GM12878 (cell line): ENCODE data around the gene POLE2. TPM values are rescaled to one million over a fixed set of nuclear protein-coding genes. Genes with fewer than 3 reads are reported as not detected.

Experiments
- ASH2L ChIP-seq: fragments of 300-600, 200-600 bp; sonication (generic); IDR thresholded peaks from 2 replicates; pipeline ENCODE4 v1.6.1; 2017; ENCODE audit warnings: low read depth, mild to moderate bottlenecking, borderline replicate concordance
- ATF7 ChIP-seq: fragments of 450-650 bp; IDR thresholded peaks from 2 replicates; pipeline ENCODE4 v1.6.1; 2016; ENCODE audit warnings: low read depth, mild to moderate bottlenecking
- BMI1 ChIP-seq: fragments of 450-650 bp; IDR thresholded peaks from 2 replicates; pipeline ENCODE4 v1.6.1; 2016; ENCODE audit warnings: mild to moderate bottlenecking, moderate library complexity, borderline replicate concordance
- CBX5 ChIP-seq: sonication (generic); IDR thresholded peaks from 2 replicates; pipeline ENCODE4 v1.6.1; 2016; ENCODE audit warnings: low read depth, moderate library complexity, mild to moderate bottlenecking, inconsistent platforms
- CHD2 ChIP-seq: IDR thresholded peaks from 2 replicates; pipeline ENCODE4 v1.6.1; 2011; ENCODE audit warnings: low read depth, low read length, improper control_type of control experiment, borderline replicate concordance
- CREM ChIP-seq: IDR thresholded peaks from 2 replicates; pipeline ENCODE4 v1.6.1; 2014; ENCODE audit warnings: antibody characterized with exemption, low read depth
- CUX1 ChIP-seq: IDR thresholded peaks from 2 replicates; pipeline ENCODE4 v1.6.1; 2012; ENCODE audit warnings: improper control_type of control experiment, low read depth, low read length; ENCODE audit not compliant: insufficient replicate concordance
- HDAC6 ChIP-seq: fragments of 200-600 bp; sonication (generic); IDR thresholded peaks from one replicate; pipeline ENCODE4 v1.8.0; 2017; ENCODE audit warnings: antibody characterized with exemption; ENCODE audit not compliant: unreplicated experiment
- MEF2A ChIP-seq: IDR thresholded peaks from 2 replicates; pipeline ENCODE4 v1.6.1; 2011; ENCODE audit warnings: low read depth, mild to moderate bottlenecking, low read length, moderate library complexity; ENCODE audit not compliant: insufficient read depth
- MXI1 ChIP-seq: fragments of 150-350 bp; IDR thresholded peaks from 2 replicates; pipeline ENCODE4 v1.6.1; 2011; ENCODE audit warnings: low read depth, mild to moderate bottlenecking, inconsistent platforms, low read length, improper control_type of control experiment
- NFIC ChIP-seq: IDR thresholded peaks from 2 replicates; pipeline ENCODE4 v1.6.1; 2012; ENCODE audit warnings: low read depth, mild to moderate bottlenecking, inconsistent platforms, low read length, moderate library complexity
- NR2C1 ChIP-seq: fragments of 450-650 bp; IDR thresholded peaks from 2 replicates; pipeline ENCODE4 v1.6.1; 2017; ENCODE audit warnings: antibody characterized with exemption, mild to moderate bottlenecking, moderate library complexity
- RAD51 ChIP-seq: fragments of 450-650 bp; IDR thresholded peaks from 2 replicates; pipeline ENCODE4 v1.6.1; 2016; ENCODE audit warnings: moderate library complexity, mild to moderate bottlenecking, inconsistent platforms
- RELB ChIP-seq: fragments of 450-650 bp; IDR thresholded peaks from 2 replicates; pipeline ENCODE4 v1.6.1; 2017; ENCODE audit warnings: low read depth, mild to moderate bottlenecking, moderate library complexity
- SIN3A ChIP-seq: IDR thresholded peaks from 2 replicates; pipeline ENCODE4 v1.6.1; 2012; ENCODE audit warnings: low read depth, low read length, improper control_type of control experiment
- SKIL ChIP-seq: fragments of 450-650 bp; IDR thresholded peaks from 2 replicates; pipeline ENCODE4 v1.6.1; 2017; ENCODE audit warnings: mild to moderate bottlenecking, low read depth, inconsistent platforms; ENCODE audit not compliant: poor library complexity, severe bottlenecking
- STAT1 ChIP-seq: fragments of 450-650 bp; conservative IDR thresholded peaks from 2 replicates; pipeline ENCODE4 v1.6.1; 2014; ENCODE audit warnings: antibody characterized with exemption, mild to moderate bottlenecking
- TCF3 ChIP-seq: IDR thresholded peaks from 2 replicates; pipeline ENCODE4 v1.6.1; 2012; ENCODE audit warnings: low read depth, mild to moderate bottlenecking, low read length, borderline replicate concordance; ENCODE audit not compliant: insufficient read depth
- YY1 ChIP-seq: IDR thresholded peaks from 2 replicates; pipeline ENCODE4 v1.6.1; 2011; ENCODE audit warnings: low read depth, mild to moderate bottlenecking, low read length
- ZNF207 ChIP-seq: fragments of 450-650 bp; IDR thresholded peaks from 2 replicates; pipeline ENCODE4 v1.6.1; 2014; ENCODE audit warnings: antibody characterized with exemption, mild to moderate bottlenecking, borderline replicate concordance
- ZNF384 ChIP-seq: IDR thresholded peaks from 2 replicates; pipeline ENCODE4 v1.6.1; 2012; ENCODE audit warnings: low read depth, mild to moderate bottlenecking, low read length, improper control_type of control experiment, borderline replicate concordance
- polyA plus RNA-seq, 11 experiments: library from polyadenylated mRNA; depleted of rRNA in 4 of 11; unstranded in 6 of 11; stranded (reverse) in 5 of 11; fragments of >200 nt; fragmentation: Nextera tagmentation in 4 of 11; fragmentation: Illumina TruSeq in 1 of 11; extraction: Ambion mirVana in 4 of 11; extraction: Trizol in 1 of 11; gene quantifications; 1 replicate in 1 of 11; 2 replicates in 10 of 11; pipeline versions ENCODE4 v1.2.1 to v1.2.3, GENCODE V29; 2011 to 2016; ENCODE audit warnings: inconsistent platforms in 2 of 11, missing spikeins in 2 of 11, low read depth in 1 of 11
- total RNA-seq, 4 experiments: library from RNA; depleted of rRNA in 3 of 4; stranded (reverse); fragments of >200 nt in 3 of 4; fragmentation: Illumina TruSeq in 1 of 4; extraction: Trizol in 1 of 4; gene quantifications; 2 replicates each; pipeline versions ENCODE4 v1.2.1 to v1.2.3, GENCODE V29; 2013 to 2021

The POLE2 gene
- total and polyA plus RNA-seq, 10 of the 15 experiments (the other 5 are each of a cell fraction or from before 2014, with no cell fraction given): 22.0 to 45.6 (median 38.8) TPM

GRCh38 chr14:49692811-49693734, 5.1 kb upstream of the POLE2 start, which contains the start of gene KLHDC1 (continued):
- TF ChIP-seq CUX1 (no peak), RAD51 (no peak), MXI1 (peak; percentile 62; the same call in 1 of the 2 replicates), NFIC (no peak), STAT1 (no peak), NR2C1 (no peak), YY1 (peak; percentile 83), SKIL (no peak), ZNF384 (no peak; the same call in 1 of the 2 replicates), ASH2L (no peak), TCF3 (0 out of 2 replicates have a peak, but pooled peaks have one; percentile 22), ZNF207 (no peak), CREM (no peak), BMI1 (no peak), MEF2A (no peak), CBX5 (no peak), SIN3A (no peak; the same call in 1 of the 2 replicates), CHD2 (peak; percentile 21; the same call in 1 of the 2 replicates), RELB (peak; percentile 27; the same call in 1 of the 2 replicates), HDAC6 (no peak), ATF7 (no peak)
